ENCODE results near the gene RHOT2. TPM values are rescaled to one million over a fixed set of nuclear protein-coding genes. Genes with fewer than 3 reads are reported as not detected.
A peak's percentile ranks its signal among the peaks of the same experiment; 100 is the strongest.

Gene RHOT2
- total RNA-seq, 1 experiment from 2014 or later: 98.5 TPM

GRCh38 chr16:693766-694165 is 25.8 kb downstream of the RHOT2 start:
- DNase-seq (ENCODE audit: low read depth, low spot score) (no peak), ATAC-seq (no peak)
- Histone ChIP-seq H3K4me1 (ENCODE audit: control insufficient read depth in 1 of 2, insufficient read depth in 2 of 2, low read length in 2 of 2) (peaks cover 18 to 44% of the 10 kb centered on the region in 2 experiments), H3K36me3 (ENCODE audit: control insufficient read depth in 1 of 2, insufficient read depth in 2 of 2, low read length in 2 of 2) (no peaks in the 10 kb centered on the region), H3K27me3 (ENCODE audit: insufficient read depth, low read length) (no peaks in the 10 kb centered on the region), H3K4me2 (ENCODE audit: low read length) (no peak overlapping the region), H2AFZ (ENCODE audit: low read depth, low read length, poor library complexity, severe bottlenecking) (no peak overlapping the region), H3K9me2 (ENCODE audit: insufficient read depth) (no peaks in the 10 kb centered on the region), H3K9me3 (ENCODE audit: control insufficient read depth in 1 of 2, insufficient read depth in 1 of 2, low read depth in 1 of 2, low read length in 2 of 2) (no peaks in the 10 kb centered on the region), H3K79me2 (ENCODE audit: insufficient read depth, low read length) (peaks cover 11% of the 10 kb centered on the region; the same call in 1 of the 2 replicates), H3K27ac (ENCODE audit: low read depth, low read length) (no peak overlapping the region), H3K4me3 (replicated peaks in 1 of 2; ENCODE audit: low read depth in 1 of 2, low read length in 2 of 2) (no peak overlapping the region), H4K20me1 (ENCODE audit: insufficient read depth) (no peaks in the 10 kb centered on the region), H3K9ac (ENCODE audit: low read length) (no peak overlapping the region)
- intact Hi-C loops (cut with micrococcal nuclease): no loop called here
- ChIA-PET CTCF (no interaction called here), POLR2A (no interaction called here), RAD21 (ENCODE audit: low non-redundant PET in 1 of 2, low total read pairs in 2 of 2, uncharacterized antibody in 2 of 2, unreplicated experiment in 2 of 2) (no interaction called here)
- no peak for TF ChIP-seq SRF (IDR thresholded peaks at IDR 0.05; ENCODE audit: low read depth)
- no TSS peak for BruUV-seq (replicated peaks)

DNA sequence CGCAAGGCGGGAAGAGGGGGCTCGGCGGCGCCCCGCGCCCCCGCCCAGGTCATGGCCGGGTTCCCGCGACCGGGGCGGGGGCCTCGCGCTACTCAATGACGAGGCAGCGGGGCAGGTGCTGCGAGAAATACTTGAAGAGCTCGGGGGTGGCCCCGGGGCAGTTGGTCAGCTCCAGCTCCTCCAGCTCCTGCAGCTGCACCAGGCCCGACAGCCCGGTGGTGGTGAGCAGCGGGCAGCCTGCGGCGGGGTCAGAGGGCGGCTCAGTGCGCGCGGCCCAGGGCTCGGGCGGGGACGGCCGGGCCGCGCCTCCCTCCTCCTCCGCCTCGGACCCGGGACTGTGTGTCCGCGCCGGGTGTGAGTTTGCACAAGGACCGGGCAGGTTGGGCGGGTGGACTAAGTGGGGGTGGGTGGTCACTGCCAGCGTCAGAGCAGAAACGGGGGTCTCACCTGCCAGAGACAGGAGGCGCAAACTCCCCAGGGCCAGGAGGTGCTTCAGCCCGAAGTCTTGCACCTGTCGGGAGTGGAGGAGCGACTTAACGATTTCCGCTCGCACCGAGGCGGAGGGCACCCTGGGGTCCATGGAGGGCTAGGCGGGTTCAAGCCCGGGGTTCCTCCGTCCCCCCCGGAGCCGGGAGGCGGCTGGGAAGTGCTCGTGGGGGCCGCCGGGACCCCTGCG is 26.4 kb downstream of the RHOT2 start:
- intact Hi-C loops (cut with micrococcal nuclease): no loop called here
- no peaks in the 10 kb centered on the region for H4K20me1 ChIP-seq (ENCODE audit: insufficient read depth)
- ATAC-seq (no peak), DNase-seq (ENCODE audit: low read depth, low spot score) (no peak)
- no peaks in the 10 kb centered on the region for H3K36me3 ChIP-seq (ENCODE audit: control insufficient read depth in 1 of 2, insufficient read depth in 2 of 2, low read length in 2 of 2)
- peaks cover 7% of the 10 kb centered on the region; the same call in 1 of the 2 replicates for H3K79me2 ChIP-seq (ENCODE audit: insufficient read depth, low read length)
- TF ChIP-seq SP1 (IDR thresholded peaks at IDR 0.05; ENCODE audit: low read depth) (no peak), REST (IDR thresholded peaks at IDR 0.05; ENCODE audit: low read depth) (no peak), YY1 (IDR thresholded peaks at IDR 0.05; ENCODE audit: extremely low read depth, insufficient replicate concordance, low read depth, low read length) (no peak), SIN3A (IDR thresholded peaks at IDR 0.05; ENCODE audit: low read depth) (no peak), CTCF (IDR thresholded peaks at IDR 0.05 in 2 of 3, conservative IDR thresholded peaks at IDR 0.05 in 1 of 3; ENCODE audit: borderline replicate concordance in 1 of 3, insufficient read depth in 1 of 3, low read depth in 2 of 3, low read length in 2 of 3) (no peak), EZH2 (IDR thresholded peaks at IDR 0.05) (no peak), SRF (IDR thresholded peaks at IDR 0.05; ENCODE audit: low read depth) (no peak), POLR2AphosphoS5 (IDR thresholded peaks at IDR 0.05; ENCODE audit: low read depth, low read length) (no peak), ZNF274 (IDR thresholded peaks at IDR 0.05; ENCODE audit: low read depth, low read length) (no peak), TCF7L2 (IDR thresholded peaks at IDR 0.05; ENCODE audit: borderline replicate concordance, extremely low read depth, insufficient read depth, insufficient read length) (no peak), JUND (IDR thresholded peaks at IDR 0.05) (no peak)
- TF ChIP-seq, protein P1, sequence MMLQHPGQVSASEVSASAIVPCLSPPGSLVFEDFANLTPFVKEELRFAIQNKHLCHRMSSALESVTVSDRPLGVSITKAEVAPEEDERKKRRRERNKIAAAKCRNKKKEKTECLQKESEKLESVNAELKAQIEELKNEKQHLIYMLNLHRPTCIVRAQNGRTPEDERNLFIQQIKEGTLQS (IDR thresholded peaks at IDR 0.05): no peak
- no peaks in the 10 kb centered on the region for H3K27me3 ChIP-seq (ENCODE audit: insufficient read depth, low read length)
- ChIA-PET CTCF (no interaction called here), RAD21 (ENCODE audit: low non-redundant PET in 1 of 2, low total read pairs in 2 of 2, uncharacterized antibody in 2 of 2, unreplicated experiment in 2 of 2) (no interaction called here), POLR2A (no interaction called here)
- peak overlapping the region; percentile 63; the same call in 1 of the 2 replicates for H3K27ac ChIP-seq (ENCODE audit: low read depth, low read length)
- H3K4me3 ChIP-seq (replicated peaks in 1 of 2; ENCODE audit: low read depth in 1 of 2, low read length in 2 of 2): peak overlapping the region; percentile 47 to 55
- no peaks in the 10 kb centered on the region for H3K9me3 ChIP-seq (ENCODE audit: control insufficient read depth in 1 of 2, insufficient read depth in 1 of 2, low read depth in 1 of 2, low read length in 2 of 2)
- BruUV-seq (replicated peaks): no TSS peak
- peaks cover 13 to 38% of the 10 kb centered on the region in 2 experiments for H3K4me1 ChIP-seq (ENCODE audit: control insufficient read depth in 1 of 2, insufficient read depth in 2 of 2, low read length in 2 of 2)
- peak overlapping the region; percentile 88 for H3K4me2 ChIP-seq (ENCODE audit: low read length)
- no peaks in the 10 kb centered on the region for H3K9me2 ChIP-seq (ENCODE audit: insufficient read depth)
- no peak overlapping the region for H3K9ac ChIP-seq (ENCODE audit: low read length)
- H2AFZ ChIP-seq (ENCODE audit: low read depth, low read length, poor library complexity, severe bottlenecking): no peak overlapping the region

Data from HCT116 (cell line).